Esophagus (tissue), 2 donors: Measurements from ENCODE around the gene UBE2QL1. TPM values are rescaled to one million over a fixed set of nuclear protein-coding genes. Genes with fewer than 3 reads are reported as not detected.
A peak's percentile ranks its signal among the peaks of the same experiment; 100 is the strongest.

Source experiments
- H3K27ac ChIP-seq, 2 donors: one replicate each; pipeline ENCODE4 v1.5.1; 2013; ENCODE audit warnings: low read depth in 2 of 2, mild to moderate bottlenecking in 2 of 2, inconsistent platforms in 1 of 2, low read length in 1 of 2, moderate library complexity in 1 of 2
- H3K27me3 ChIP-seq, 2 donors: one replicate each; pipeline ENCODE4 v1.6.1; 2013; ENCODE audit warnings: low read length in 2 of 2, control low read depth in 1 of 2, mild to moderate bottlenecking in 1 of 2; ENCODE audit not compliant: insufficient read depth in 2 of 2, control insufficient read depth in 1 of 2
- H3K36me3 ChIP-seq, 2 donors: one replicate each; pipeline ENCODE4 v1.6.1; 2013; ENCODE audit warnings: low read length in 1 of 2; ENCODE audit not compliant: control insufficient read depth in 2 of 2, insufficient read depth in 2 of 2
- H3K4me1 ChIP-seq, 2 donors: one replicate each; pipeline ENCODE4 v1.6.1; 2013; ENCODE audit warnings: low read length in 1 of 2; ENCODE audit not compliant: control insufficient read depth in 2 of 2, insufficient read depth in 2 of 2
- H3K4me3 ChIP-seq, 2 donors: one replicate each; pipeline ENCODE4 v1.5.1; 2013; ENCODE audit warnings: low read length in 2 of 2, mild to moderate bottlenecking in 2 of 2, low read depth in 1 of 2, moderate library complexity in 1 of 2
- H3K9me3 ChIP-seq, 2 donors: one replicate each; pipeline ENCODE4 v1.6.1; 2013; ENCODE audit warnings: mild to moderate bottlenecking in 2 of 2, low read depth in 1 of 2, low read length in 1 of 2, moderate library complexity in 1 of 2; ENCODE audit not compliant: control insufficient read depth in 2 of 2, insufficient read depth in 1 of 2
- whole genome bisulfite sequencing, 2 donors: extraction: QIAGEN DNeasy Blood & Tissue Kit; methylation state at CpG; one replicate each; pipeline ENCODE4 v1.1.7; 2013; 5-methylcytosine and 5-hydroxymethylcytosine counted together
- polyA plus RNA-seq, 2 donors: library from polyadenylated mRNA; stranded (reverse); fragments of 200-250 nt; gene quantifications; one replicate each; pipeline ENCODE4 v1.2.3, GENCODE V29; 2013
- donor health status: healthy with polysubstance abuse.
- donor health status: Bipolar disorder and iron deficiency.

Gene UBE2QL1
- under 1 TPM; 0.16 to 0.53 TPM for polyA plus RNA-seq

GRCh38 chr5:6448622-6449464, at the start of gene UBE2QL1:
UBE2QL1 (plus strand) TSS chr5:6448859; CDS start chr5:6448894, 35 bp downstream.
- Histone ChIP-seq H3K4me3 (peak within 1 kb of the TSS; percentile 37 to 48), H3K4me1 (peaks cover 6 to 7% of the 10 kb centered on the region in 2 donors), H3K36me3 (no peaks in the 10 kb centered on the region), H3K9me3 (peaks cover 0 to 8% of the 10 kb centered on the region in 2 donors), H3K27ac (no peak within 1 kb of the TSS), H3K27me3 (peaks cover 4% of the 10 kb centered on the region in 2 donors)
- WGBS, 2 donors: 1 to 2% methylated on average over 57 to 103 of the region's 103 CpGs

GRCh38 chr5:6399980-6400910, 48.4 kb upstream of the UBE2QL1 start:
- no peak overlapping the region for H3K4me3 ChIP-seq
- 41 to 54% methylated on average over 13 of the region's 13 CpGs for WGBS, 2 donors
- H3K4me1 ChIP-seq: peaks cover 0 to 4% of the 10 kb centered on the region in 2 donors
- peaks cover 0 to 4% of the 10 kb centered on the region in 2 donors for H3K9me3 ChIP-seq
- H3K27ac ChIP-seq: no peak overlapping the region
- H3K36me3 ChIP-seq: no peaks in the 10 kb centered on the region
- no peaks in the 10 kb centered on the region for H3K27me3 ChIP-seq

GRCh38 chr5:6401410-6401809, 47.2 kb upstream of the UBE2QL1 start:
- Histone ChIP-seq H3K9me3 (peaks cover 0 to 4% of the 10 kb centered on the region in 2 donors), H3K4me3 (no peak overlapping the region), H3K4me1 (peaks cover 0 to 4% of the 10 kb centered on the region in 2 donors), H3K27me3 (no peaks in the 10 kb centered on the region), H3K27ac (no peak overlapping the region), H3K36me3 (no peaks in the 10 kb centered on the region)
- WGBS, 2 donors: 57 to 63% methylated on average over 2 of the region's 2 CpGs

GRCh38 chr5:6402939-6403338, 45.7 kb upstream of the UBE2QL1 start:
- peaks cover 0 to 2% of the 10 kb centered on the region in 2 donors for H3K9me3 ChIP-seq
- WGBS, 2 donors: 79 to 83% methylated on average over 6 of the region's 6 CpGs
- no peaks in the 10 kb centered on the region for H3K36me3 ChIP-seq
- H3K27me3 ChIP-seq: no peaks in the 10 kb centered on the region
- no peak overlapping the region for H3K4me3 ChIP-seq
- no peak overlapping the region for H3K27ac ChIP-seq
- peaks cover 0 to 4% of the 10 kb centered on the region in 2 donors for H3K4me1 ChIP-seq

- H3K9me3 ChIP-seq: peaks cover 0 to 2% of the 10 kb centered on the region in 2 donors
- WGBS, 2 donors: 87 to 88% methylated on average over 4 of the region's 4 CpGs
- H3K4me1 ChIP-seq: peaks cover 0 to 4% of the 10 kb centered on the region in 2 donors
- H3K27ac ChIP-seq: no peak overlapping the region
- no peaks in the 10 kb centered on the region for H3K27me3 ChIP-seq
- no peak overlapping the region for H3K4me3 ChIP-seq
- H3K36me3 ChIP-seq: no peaks in the 10 kb centered on the region
Measured at GRCh38 chr5:6403416-6403815, 45.2 kb upstream of the UBE2QL1 start.

- Histone ChIP-seq H3K4me3 (no peak overlapping the region), H3K9me3 (peaks cover 0 to 2% of the 10 kb centered on the region in 2 donors), H3K27me3 (no peaks in the 10 kb centered on the region), H3K36me3 (no peaks in the 10 kb centered on the region), H3K27ac (no peak overlapping the region), H3K4me1 (peaks cover 0 to 4% of the 10 kb centered on the region in 2 donors)
- WGBS, 2 donors: 85 to 86% methylated on average over 4 of the region's 4 CpGs
Measured at GRCh38 chr5:6404129-6404528, 44.5 kb upstream of the UBE2QL1 start.

GRCh38 chr5:6405591-6405990, 43.1 kb upstream of the UBE2QL1 start:
- Histone ChIP-seq H3K27me3 (no peaks in the 10 kb centered on the region), H3K27ac (no peak overlapping the region), H3K9me3 (no peaks in the 10 kb centered on the region), H3K36me3 (no peaks in the 10 kb centered on the region), H3K4me1 (peaks cover 0 to 2% of the 10 kb centered on the region in 2 donors), H3K4me3 (no peak overlapping the region)
- WGBS, 2 donors: 50 to 67% methylated on average over 4 of the region's 4 CpGs

- no peaks in the 10 kb centered on the region for H3K9me3 ChIP-seq
- H3K4me3 ChIP-seq: no peak overlapping the region
- WGBS, 2 donors: 75 to 83% methylated on average over 6 of the region's 6 CpGs
- no peaks in the 10 kb centered on the region for H3K36me3 ChIP-seq
- no peak overlapping the region for H3K27ac ChIP-seq
- H3K27me3 ChIP-seq: no peaks in the 10 kb centered on the region
- no peaks in the 10 kb centered on the region for H3K4me1 ChIP-seq
Measured at GRCh38 chr5:6407558-6408259, 41.0 kb upstream of the UBE2QL1 start.

GRCh38 chr5:6408260-6408596, 40.4 kb upstream of the UBE2QL1 start:
- no peak overlapping the region for H3K4me3 ChIP-seq
- no peaks in the 10 kb centered on the region for H3K9me3 ChIP-seq
- no peaks in the 10 kb centered on the region for H3K27me3 ChIP-seq
- no peaks in the 10 kb centered on the region for H3K36me3 ChIP-seq
- H3K4me1 ChIP-seq: no peaks in the 10 kb centered on the region
- H3K27ac ChIP-seq: no peak overlapping the region
- 73 to 75% methylated on average over 5 of the region's 5 CpGs for WGBS, 2 donors
